Measurements from ENCODE around the gene TTC13. TPM values are rescaled to one million over a fixed set of nuclear protein-coding genes. Genes with fewer than 3 reads are reported as not detected.

TTC13 gene
- total and polyA plus RNA-seq, 10 of the 15 experiments (the other 5 are each of a cell fraction or from before 2014, with no cell fraction given), result 5.8 to 30.8 (median 18.5) TPM

DNA sequence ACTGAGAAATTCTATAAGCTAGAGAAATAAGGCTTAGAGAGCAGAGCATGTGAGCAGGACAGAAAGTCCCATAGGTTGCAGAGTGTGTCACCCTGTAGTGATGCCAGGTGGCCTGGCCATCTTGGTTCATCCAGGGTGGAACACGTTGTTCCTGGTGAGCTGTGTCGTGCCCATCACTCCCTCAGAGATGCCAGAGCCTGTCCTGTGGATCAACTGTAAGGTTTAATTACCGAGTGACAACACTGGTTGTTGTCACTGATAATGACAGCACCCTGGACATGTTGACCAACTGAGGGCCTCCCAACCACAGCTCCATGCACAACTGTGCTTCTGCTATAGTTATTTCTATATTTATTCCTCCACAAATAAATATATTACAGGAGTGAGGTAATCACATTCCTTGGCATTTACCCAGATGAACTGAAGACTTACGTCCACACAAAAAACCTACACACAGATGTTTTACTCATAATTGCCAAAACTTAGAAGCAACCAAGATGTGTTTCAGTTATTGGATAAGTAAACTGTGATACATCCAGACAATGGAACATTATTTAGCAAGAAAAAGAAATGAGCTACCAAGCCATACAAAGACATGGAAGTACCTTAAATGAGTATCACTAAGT is 116.6 kb downstream of the TTC13 start (continued):
- TF ChIP-seq, protein P1, sequence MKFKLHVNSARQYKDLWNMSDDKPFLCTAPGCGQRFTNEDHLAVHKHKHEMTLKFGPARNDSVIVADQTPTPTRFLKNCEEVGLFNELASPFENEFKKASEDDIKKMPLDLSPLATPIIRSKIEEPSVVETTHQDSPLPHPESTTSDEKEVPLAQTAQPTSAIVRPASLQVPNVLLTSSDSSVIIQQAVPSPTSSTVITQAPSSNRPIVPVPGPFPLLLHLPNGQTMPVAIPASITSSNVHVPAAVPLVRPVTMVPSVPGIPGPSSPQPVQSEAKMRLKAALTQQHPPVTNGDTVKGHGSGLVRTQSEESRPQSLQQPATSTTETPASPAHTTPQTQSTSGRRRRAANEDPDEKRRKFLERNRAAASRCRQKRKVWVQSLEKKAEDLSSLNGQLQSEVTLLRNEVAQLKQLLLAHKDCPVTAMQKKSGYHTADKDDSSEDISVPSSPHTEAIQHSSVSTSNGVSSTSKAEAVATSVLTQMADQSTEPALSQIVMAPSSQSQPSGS (IDR thresholded peaks at IDR 0.05; ENCODE audit: low read length), result no peak
- TF ChIP-seq CHD1 (IDR thresholded peaks at IDR 0.05; ENCODE audit: low read depth, low read length), result no peak

DNA sequence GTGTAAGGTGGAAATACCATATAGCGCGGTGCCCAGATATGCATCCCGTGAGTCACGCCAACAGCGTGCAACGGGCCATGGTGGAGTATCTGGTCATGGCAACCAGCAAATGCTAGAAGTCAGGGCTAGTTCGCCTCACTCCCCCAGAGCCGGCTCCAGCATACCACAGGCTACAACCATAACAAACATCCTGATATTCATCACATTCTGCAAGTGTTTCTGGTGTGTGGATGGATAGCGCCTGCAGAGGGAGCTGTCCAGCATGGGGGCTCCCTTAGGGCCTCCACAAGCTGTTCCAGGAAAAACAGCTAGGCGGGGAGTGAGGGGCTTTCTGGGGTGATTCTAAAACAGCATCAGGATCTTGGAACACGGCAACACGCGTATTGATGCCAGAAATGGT is 117.2 kb downstream of the TTC13 start:
- H3K79me2 ChIP-seq (ENCODE audit: control insufficient read depth, insufficient read depth, low read length), result no peaks in the 10 kb centered on the region
- DNase-seq (ENCODE audit: low read depth, low spot score), result no peak
- ChIA-PET CTCF (interaction anchor here (1.0 kb wide), 1 partner anchor 63 kb away, joined by 3 read pairs; no protein-coding TSS in a partner anchor), RAD21 (ENCODE audit: unreplicated experiment) (no interaction called here), POLR2A (no interaction called here), SMC1A (ENCODE audit: uncharacterized antibody, unreplicated experiment) (no interaction called here)
- H3K4me1 ChIP-seq (ENCODE audit: control insufficient read depth, insufficient read depth, low read length), result no peaks in the 10 kb centered on the region
- no peak overlapping the region for H2AFZ ChIP-seq (ENCODE audit: control insufficient read depth, low read depth, low read length)
- intact Hi-C loops (cut with micrococcal nuclease; ENCODE audit: unreplicated experiment), result no loop called here
- ATAC-seq, result no peak
- FAIRE-seq, result no peak
- no peaks in the 10 kb centered on the region for H4K20me1 ChIP-seq (ENCODE audit: control insufficient read depth, insufficient read depth)
- no peaks in the 10 kb centered on the region for H3K9me3 ChIP-seq (replicated peaks; ENCODE audit: control insufficient read depth, insufficient read depth, low read length)
- no peak overlapping the region for H3K9ac ChIP-seq (ENCODE audit: control insufficient read depth, insufficient read depth, low read length)
- H3K27ac ChIP-seq (ENCODE audit: control insufficient read depth, insufficient read depth), result no peak overlapping the region
- H3K4me3 ChIP-seq, result no peak overlapping the region
- in situ Hi-C loops (cut with MboI), result no loop called here
- no peaks in the 10 kb centered on the region for H3K36me3 ChIP-seq (ENCODE audit: control insufficient read depth in 2 of 2, insufficient read depth in 2 of 2, low read length in 1 of 2)
- no peaks in the 10 kb centered on the region; a peak in 1 of 4 replicates for H3K27me3 ChIP-seq (replicated peaks in 1 of 2; ENCODE audit: control insufficient read depth in 2 of 2, insufficient read depth in 2 of 2, low read length in 1 of 2)
- TF ChIP-seq, protein P2, sequence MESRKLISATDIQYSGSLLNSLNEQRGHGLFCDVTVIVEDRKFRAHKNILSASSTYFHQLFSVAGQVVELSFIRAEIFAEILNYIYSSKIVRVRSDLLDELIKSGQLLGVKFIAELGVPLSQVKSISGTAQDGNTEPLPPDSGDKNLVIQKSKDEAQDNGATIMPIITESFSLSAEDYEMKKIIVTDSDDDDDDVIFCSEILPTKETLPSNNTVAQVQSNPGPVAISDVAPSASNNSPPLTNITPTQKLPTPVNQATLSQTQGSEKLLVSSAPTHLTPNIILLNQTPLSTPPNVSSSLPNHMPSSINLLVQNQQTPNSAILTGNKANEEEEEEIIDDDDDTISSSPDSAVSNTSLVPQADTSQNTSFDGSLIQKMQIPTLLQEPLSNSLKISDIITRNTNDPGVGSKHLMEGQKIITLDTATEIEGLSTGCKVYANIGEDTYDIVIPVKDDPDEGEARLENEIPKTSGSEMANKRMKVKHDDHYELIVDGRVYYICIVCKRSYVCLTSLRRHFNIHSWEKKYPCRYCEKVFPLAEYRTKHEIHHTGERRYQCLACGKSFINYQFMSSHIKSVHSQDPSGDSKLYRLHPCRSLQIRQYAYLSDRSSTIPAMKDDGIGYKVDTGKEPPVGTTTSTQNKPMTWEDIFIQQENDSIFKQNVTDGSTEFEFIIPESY (IDR thresholded peaks at IDR 0.05), result no peak
- TF ChIP-seq, protein P3, sequence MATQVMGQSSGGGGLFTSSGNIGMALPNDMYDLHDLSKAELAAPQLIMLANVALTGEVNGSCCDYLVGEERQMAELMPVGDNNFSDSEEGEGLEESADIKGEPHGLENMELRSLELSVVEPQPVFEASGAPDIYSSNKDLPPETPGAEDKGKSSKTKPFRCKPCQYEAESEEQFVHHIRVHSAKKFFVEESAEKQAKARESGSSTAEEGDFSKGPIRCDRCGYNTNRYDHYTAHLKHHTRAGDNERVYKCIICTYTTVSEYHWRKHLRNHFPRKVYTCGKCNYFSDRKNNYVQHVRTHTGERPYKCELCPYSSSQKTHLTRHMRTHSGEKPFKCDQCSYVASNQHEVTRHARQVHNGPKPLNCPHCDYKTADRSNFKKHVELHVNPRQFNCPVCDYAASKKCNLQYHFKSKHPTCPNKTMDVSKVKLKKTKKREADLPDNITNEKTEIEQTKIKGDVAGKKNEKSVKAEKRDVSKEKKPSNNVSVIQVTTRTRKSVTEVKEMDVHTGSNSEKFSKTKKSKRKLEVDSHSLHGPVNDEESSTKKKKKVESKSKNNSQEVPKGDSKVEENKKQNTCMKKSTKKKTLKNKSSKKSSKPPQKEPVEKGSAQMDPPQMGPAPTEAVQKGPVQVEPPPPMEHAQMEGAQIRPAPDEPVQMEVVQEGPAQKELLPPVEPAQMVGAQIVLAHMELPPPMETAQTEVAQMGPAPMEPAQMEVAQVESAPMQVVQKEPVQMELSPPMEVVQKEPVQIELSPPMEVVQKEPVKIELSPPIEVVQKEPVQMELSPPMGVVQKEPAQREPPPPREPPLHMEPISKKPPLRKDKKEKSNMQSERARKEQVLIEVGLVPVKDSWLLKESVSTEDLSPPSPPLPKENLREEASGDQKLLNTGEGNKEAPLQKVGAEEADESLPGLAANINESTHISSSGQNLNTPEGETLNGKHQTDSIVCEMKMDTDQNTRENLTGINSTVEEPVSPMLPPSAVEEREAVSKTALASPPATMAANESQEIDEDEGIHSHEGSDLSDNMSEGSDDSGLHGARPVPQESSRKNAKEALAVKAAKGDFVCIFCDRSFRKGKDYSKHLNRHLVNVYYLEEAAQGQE (IDR thresholded peaks at IDR 0.05; ENCODE audit: low read depth, low read length), result peak; percentile 29; the same call in 1 of the 2 replicates
- H3K4me2 ChIP-seq (ENCODE audit: control insufficient read depth, insufficient read depth), result no peak overlapping the region
- 80% methylated on average over 13 of the region's 13 CpGs for WGBS (ENCODE audit: insufficient coverage, insufficient replicate concordance, low lambda C conversion rate, missing lambda C conversion rate)
- no TSS peak for BruUV-seq (replicated peaks)

Data from GM12878 (cell line).